Retinal pigment epithelial cell (primary cell): ENCODE data around the gene OCA2.

Source experiments
- DNase-seq: peaks from one replicate; pipeline ENCODE4 v3.0.0-alpha.2; 2010; ENCODE audit warnings: low read depth
- H3K4me3 ChIP-seq: 2 replicates; pipeline ENCODE4 v1.5.1; 2011; ENCODE audit warnings: mild to moderate bottlenecking, low read length, control low read depth, moderate library complexity
- TF ChIP-seq, protein P1 (sequence below): conservative IDR thresholded peaks from 2 replicates; pipeline ENCODE4 v1.5.1; 2011; ENCODE audit warnings: low read depth, low read length, control low read depth, inconsistent platforms

OCA2 gene

GRCh38 chr15:27820722-27821121 lies 278.4 kb downstream of the OCA2 start:
- TF ChIP-seq, protein P1, sequence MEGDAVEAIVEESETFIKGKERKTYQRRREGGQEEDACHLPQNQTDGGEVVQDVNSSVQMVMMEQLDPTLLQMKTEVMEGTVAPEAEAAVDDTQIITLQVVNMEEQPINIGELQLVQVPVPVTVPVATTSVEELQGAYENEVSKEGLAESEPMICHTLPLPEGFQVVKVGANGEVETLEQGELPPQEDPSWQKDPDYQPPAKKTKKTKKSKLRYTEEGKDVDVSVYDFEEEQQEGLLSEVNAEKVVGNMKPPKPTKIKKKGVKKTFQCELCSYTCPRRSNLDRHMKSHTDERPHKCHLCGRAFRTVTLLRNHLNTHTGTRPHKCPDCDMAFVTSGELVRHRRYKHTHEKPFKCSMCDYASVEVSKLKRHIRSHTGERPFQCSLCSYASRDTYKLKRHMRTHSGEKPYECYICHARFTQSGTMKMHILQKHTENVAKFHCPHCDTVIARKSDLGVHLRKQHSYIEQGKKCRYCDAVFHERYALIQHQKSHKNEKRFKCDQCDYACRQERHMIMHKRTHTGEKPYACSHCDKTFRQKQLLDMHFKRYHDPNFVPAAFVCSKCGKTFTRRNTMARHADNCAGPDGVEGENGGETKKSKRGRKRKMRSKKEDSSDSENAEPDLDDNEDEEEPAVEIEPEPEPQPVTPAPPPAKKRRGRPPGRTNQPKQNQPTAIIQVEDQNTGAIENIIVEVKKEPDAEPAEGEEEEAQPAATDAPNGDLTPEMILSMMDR = no peak
- H3K4me3 ChIP-seq = no peak overlapping the region
- no peak for DNase-seq

GRCh38 chr15:27820232-27820631 lies 278.9 kb downstream of the OCA2 start:
- H3K4me3 ChIP-seq = no peak overlapping the region
- TF ChIP-seq, protein P1 = no peak
- no peak for DNase-seq

DNA sequence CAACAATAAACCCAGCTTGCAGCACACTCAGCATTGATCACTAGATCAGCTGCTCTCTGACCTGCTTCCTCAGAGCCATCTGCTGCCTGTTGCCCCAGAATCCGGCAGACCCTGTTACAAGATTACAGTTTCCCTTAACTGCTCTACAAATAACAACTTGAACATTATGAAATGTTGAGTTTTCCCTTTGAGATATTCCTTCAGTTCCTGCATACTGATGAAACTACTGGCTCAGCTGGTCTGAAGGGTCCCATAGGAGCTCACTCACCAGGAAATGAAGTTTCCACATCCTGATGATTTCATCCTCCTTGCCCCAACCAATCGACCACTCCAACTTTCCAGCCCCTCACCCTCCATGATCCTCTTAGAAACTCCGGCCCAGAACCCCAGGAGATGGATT lies 281.9 kb downstream of the OCA2 start:
- H3K4me3 ChIP-seq = no peak overlapping the region
- TF ChIP-seq, protein P1 = no peak
- DNase-seq = no peak

DNA sequence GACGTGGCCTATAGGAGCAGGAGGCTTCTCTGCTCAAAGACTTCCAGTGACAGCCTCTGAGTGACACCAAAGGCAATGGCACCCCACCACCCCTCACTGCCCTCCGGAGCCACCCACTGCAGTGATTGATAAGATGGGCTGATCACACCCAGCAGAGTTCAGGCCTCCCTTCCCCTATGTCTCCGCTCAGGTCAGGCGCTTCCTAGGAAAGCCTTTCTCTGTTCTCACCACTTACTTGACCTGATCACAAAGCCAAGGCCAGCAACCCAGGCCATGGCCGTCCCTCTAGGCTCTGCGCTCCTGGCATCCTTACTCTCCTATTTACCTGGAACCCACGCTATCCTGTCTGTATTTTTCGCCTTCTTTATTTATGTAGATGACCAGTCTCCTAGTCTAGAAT lies 282.3 kb downstream of the OCA2 start:
- no peak for DNase-seq
- H3K4me3 ChIP-seq = no peak overlapping the region
- TF ChIP-seq, protein P1 = no peak

GRCh38 chr15:27815035-27815434 lies 284.1 kb downstream of the OCA2 start:
- H3K4me3 ChIP-seq = no peak overlapping the region
- TF ChIP-seq, protein P1 = no peak
- DNase-seq = no peak

- DNase-seq = no peak
- TF ChIP-seq, protein P1 = no peak
- no peak overlapping the region for H3K4me3 ChIP-seq
Observed at GRCh38 chr15:27813139-27813538, 286.0 kb downstream of the OCA2 start.

- DNase-seq = no peak
- TF ChIP-seq, protein P1 = no peak
- H3K4me3 ChIP-seq = no peak overlapping the region
Observed at GRCh38 chr15:27808182-27808581, 290.9 kb downstream of the OCA2 start.
